Measurements from ENCODE around the gene DPP9. TPM values are rescaled to one million over a fixed set of nuclear protein-coding genes. Genes with fewer than 3 reads are reported as not detected.

DPP9 gene
- total and polyA plus RNA-seq, 7 experiments from 2014 or later, result 16.4 to 90.7 (median 80.1) TPM

DNA sequence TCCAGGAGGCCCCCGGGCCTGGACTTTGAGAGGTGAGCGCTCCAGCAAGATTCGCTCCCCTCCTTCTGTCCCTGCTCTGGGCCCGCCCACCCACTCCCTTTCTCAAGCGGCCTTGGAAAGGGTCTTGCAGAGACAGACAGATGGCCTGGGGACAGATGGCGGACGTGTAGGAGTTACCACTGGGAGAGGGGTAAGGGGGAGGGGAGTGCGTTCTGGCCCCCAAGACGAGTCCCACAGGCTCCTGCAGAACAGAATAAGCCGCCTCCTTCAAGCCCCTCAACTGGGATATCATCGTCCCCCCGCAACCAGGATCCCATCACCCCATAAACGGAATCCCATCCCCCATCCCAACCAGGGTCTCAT is 87.9 kb downstream of the DPP9 start:
- Mint-ChIP-seq H3K27ac (peak overlapping the region in 1 of 9 donors; percentile 10), H3K36me3 (no peaks in the 10 kb centered on the region), H3K4me3 (peak overlapping the region in 9 of 10 donors; percentile 36 to 75 (median 61)), H3K9me3 (no peaks in the 10 kb centered on the region), H3K4me1 (peaks cover 21 to 37% (median 30%) of the 10 kb centered on the region in 7 donors), H3K27me3 (peaks cover 0 to 3% (median 0%) of the 10 kb centered on the region in 5 donors)
- Histone ChIP-seq H3K4me1 (ENCODE audit: control insufficient read depth in 2 of 2, insufficient read depth in 2 of 2, low read length in 2 of 2) (peaks cover 24 to 27% of the 10 kb centered on the region in 2 donors), H3K9me3 (ENCODE audit: control insufficient read depth in 2 of 3, low read length in 3 of 3) (no peaks in the 10 kb centered on the region), H3K4me3 (ENCODE audit: low read length) (peak overlapping the region; percentile 66), H3K27me3 (ENCODE audit: control insufficient read depth in 2 of 2, insufficient read depth in 2 of 2, low read length in 2 of 2) (no peaks in the 10 kb centered on the region), H3K27ac (ENCODE audit: low read depth, low read length) (peak overlapping the region; percentile 63), H3K36me3 (ENCODE audit: control insufficient read depth in 2 of 3, insufficient read depth in 3 of 3, low read length in 3 of 3) (peaks cover 0 to 6% (median 0%) of the 10 kb centered on the region in 3 experiments)
- ChIA-PET CTCF (interaction anchor here (0.5 to 2.8 kb wide), 12 partner anchors 20 to 711 kb away, joined by 3 to 40 read pairs (median 4); partner anchors contain the start of gene FEM1A), POLR2A (interaction anchor here (1.4 kb wide), 1 partner anchor 34 kb away, joined by 4 read pairs; the partner anchor contains the start of gene MYDGF)
- intact Hi-C loops (cut with micrococcal nuclease), result loop anchor here (1.0 to 5.0 kb wide), 8 partner anchors 46 to 513 kb away; partner anchors contain the start of genes ANKRD24 (in 1 of the 2), HDGFL2 (in 1 of the 2), MAP2K2 (in 1 of the 2) and SIRT6 (in 1 of the 2)
- no peak for DNase-seq
- ATAC-seq, result no peak

GRCh38 chr19:4633140-4633967 is 90.3 kb downstream of the DPP9 start:
- Histone ChIP-seq H3K27me3 (ENCODE audit: control insufficient read depth in 2 of 2, insufficient read depth in 2 of 2, low read length in 2 of 2) (no peaks in the 10 kb centered on the region), H3K36me3 (ENCODE audit: control insufficient read depth in 2 of 3, insufficient read depth in 3 of 3, low read length in 3 of 3) (no peaks in the 10 kb centered on the region), H3K27ac (ENCODE audit: low read depth, low read length) (no peak overlapping the region), H3K4me3 (ENCODE audit: low read length) (no peak overlapping the region), H3K9me3 (ENCODE audit: control insufficient read depth in 2 of 3, low read length in 3 of 3) (no peaks in the 10 kb centered on the region), H3K4me1 (ENCODE audit: control insufficient read depth in 2 of 2, insufficient read depth in 2 of 2, low read length in 2 of 2) (peaks cover 12 to 14% of the 10 kb centered on the region in 2 donors)
- H3K27me3 Mint-ChIP-seq, result peaks cover 0 to 6% (median 0%) of the 10 kb centered on the region in 5 donors
- no peaks in the 10 kb centered on the region for H3K36me3 Mint-ChIP-seq
- H3K9me3 Mint-ChIP-seq, result no peaks in the 10 kb centered on the region
- POLR2A ChIA-PET, result interaction anchor here (1.6 kb wide), 1 partner anchor 57 kb away, joined by 4 read pairs; no protein-coding TSS in a partner anchor
- peak overlapping the region in 4 of 10 donors; percentile 27 to 48 (median 39) for H3K4me3 Mint-ChIP-seq
- ATAC-seq, result peak; percentile 87
- H3K27ac Mint-ChIP-seq, result peak overlapping the region in 4 of 9 donors; percentile 39 to 83 (median 72)
- CTCF ChIA-PET, result interaction anchor here (0.6 to 2.6 kb wide), 5 partner anchors 14 to 74 kb away, joined by 3 to 12 read pairs (median 5); no protein-coding TSS in a partner anchor
- intact Hi-C loops (cut with micrococcal nuclease), result no loop called here
- peaks cover 11 to 22% (median 14%) of the 10 kb centered on the region in 7 donors for H3K4me1 Mint-ChIP-seq
- peak in 6 of 9 donors; percentile 21 to 50 (median 32) for DNase-seq

Small RNA genes lying within 50 kb of the gene (microRNA-seq; reads per million reads assigned to microRNA genes)
- gene MIR7-3 (ENCODE audit: borderline microRNAs expressed), result not detected

Other genes with a start within 250 kb of the DPP9 start
- gene PLIN4, start 205.4 kb downstream of the DPP9 start, total RNA-seq, result under 1 TPM in 3 of 5 experiments, not detected in 2; 0.11 to 0.24 (median 0.16) TPM
- under 1 TPM; 0.08 to 0.11 TPM for gene PLIN4, start 205.4 kb downstream of the DPP9 start, polyA plus RNA-seq
- 1 to 10 TPM in 3 of 5 experiments, under 1 TPM in 1, not detected in 1; 0.24 to 1.9 (median 1.8) TPM for gene PLIN5, start 188.6 kb downstream of the DPP9 start, total RNA-seq
- under 1 TPM; 0.34 to 0.55 TPM for gene PLIN5, start 188.6 kb downstream of the DPP9 start, polyA plus RNA-seq
- gene LRG1, start 183.8 kb downstream of the DPP9 start, total RNA-seq, result 1 to 10 TPM in 1 of 5 experiments, under 1 TPM in 2, not detected in 2; 0.34 to 1.6 (median 0.66) TPM
- gene LRG1, start 183.8 kb downstream of the DPP9 start, polyA plus RNA-seq, result under 1 TPM in 1 of 2 donors, not detected in 1; 0.06 TPM
- gene SEMA6B, start 164.2 kb downstream of the DPP9 start, total RNA-seq, result 1 to 10 TPM in 3 of 5 experiments, under 1 TPM in 2; 0.22 to 2.4 (median 2.1) TPM
- gene SEMA6B, start 164.2 kb downstream of the DPP9 start, polyA plus RNA-seq, result not detected
- 10 to 100 TPM; 11.2 to 22.4 (median 20.6) TPM for gene TNFAIP8L1, start 84.3 kb downstream of the DPP9 start, total RNA-seq
- 10 to 100 TPM in 1 of 2 donors, 1 to 10 TPM in 1; 8.0 to 20.5 TPM for gene TNFAIP8L1, start 84.3 kb downstream of the DPP9 start, polyA plus RNA-seq
- 10 to 100 TPM; 28.1 to 81.0 (median 32.1) TPM for gene MYDGF, start 53.5 kb downstream of the DPP9 start, total RNA-seq
- 100 to 1,000 TPM; 101 to 105 TPM for gene MYDGF, start 53.5 kb downstream of the DPP9 start, polyA plus RNA-seq
- gene FEM1A, start 67.9 kb upstream of the DPP9 start, total RNA-seq, result 10 to 100 TPM; 10.2 to 17.2 (median 14.4) TPM
- gene FEM1A, start 67.9 kb upstream of the DPP9 start, polyA plus RNA-seq, result 1 to 10 TPM; 2.4 to 6.3 TPM
- gene TICAM1, start 107.9 kb upstream of the DPP9 start, total RNA-seq, result 10 to 100 TPM; 12.5 to 28.4 (median 16.5) TPM
- gene TICAM1, start 107.9 kb upstream of the DPP9 start, polyA plus RNA-seq, result 10 to 100 TPM in 1 of 2 donors, 1 to 10 TPM in 1; 3.8 to 14.3 TPM
- 10 to 100 TPM; 12.8 to 38.2 (median 32.0) TPM for gene PLIN3, start 143.8 kb upstream of the DPP9 start, total RNA-seq
- gene PLIN3, start 143.8 kb upstream of the DPP9 start, polyA plus RNA-seq, result 10 to 100 TPM; 22.1 to 33.1 TPM
- gene ARRDC5, start 179.1 kb upstream of the DPP9 start, total RNA-seq, result 10 to 100 TPM in 3 of 5 experiments, 1 to 10 TPM in 2; 2.7 to 28.6 (median 13.6) TPM
- gene ARRDC5, start 179.1 kb upstream of the DPP9 start, polyA plus RNA-seq, result 1 to 10 TPM; 3.3 to 4.3 TPM
- gene UHRF1, start 185.7 kb upstream of the DPP9 start, total RNA-seq, result 10 to 100 TPM in 1 of 5 experiments, 1 to 10 TPM in 1, under 1 TPM in 3; 0.08 to 94.0 (median 0.24) TPM
- under 1 TPM; 0.06 to 0.07 TPM for gene UHRF1, start 185.7 kb upstream of the DPP9 start, polyA plus RNA-seq
- gene KDM4B, start 245.3 kb upstream of the DPP9 start, total RNA-seq, result 10 to 100 TPM; 45.8 to 78.0 (median 65.8) TPM
- gene KDM4B, start 245.3 kb upstream of the DPP9 start, polyA plus RNA-seq, result 10 to 100 TPM in 1 of 2 donors, 1 to 10 TPM in 1; 8.1 to 15.6 TPM

All from naive thymus-derived CD4-positive, alpha-beta T cell (primary cell).